Activated naive CD8-positive, alpha-beta T cell treated with anti-CD3 and anti-CD28 coated beads, Interleukin-2, amount 50 U/mL, for 24 hours (primary cell): ENCODE measurements around the gene FBXO31.

Source experiments
- ATAC-seq: fragments of 150-1000 bp; cut with Tn5 transposase; one replicate; pipeline ENCODE4 v1.10.0; 2021
- DNase-seq: peaks from one replicate; pipeline ENCODE4 v3.0.0; 2021
- H3K27ac Mint-ChIP-seq: one replicate; pipeline ENCODE4 v1.8.0; 2021; ENCODE audit warnings: mild to moderate bottlenecking, mixed read lengths
- H3K27me3 Mint-ChIP-seq: one replicate; pipeline ENCODE4 v1.8.0; 2021; ENCODE audit warnings: mixed read lengths
- H3K36me3 Mint-ChIP-seq: one replicate; pipeline ENCODE4 v1.8.0; 2021; ENCODE audit warnings: low read depth, mixed read lengths
- H3K4me1 Mint-ChIP-seq: one replicate; pipeline ENCODE4 v1.8.0; 2021; ENCODE audit warnings: mixed read lengths
- H3K4me3 Mint-ChIP-seq: one replicate; pipeline ENCODE4 v1.8.0; 2021; ENCODE audit warnings: mild to moderate bottlenecking, moderate library complexity, mixed read lengths
- H3K9me3 Mint-ChIP-seq: one replicate; pipeline ENCODE4 v1.8.0; 2021; ENCODE audit warnings: mixed read lengths

The FBXO31 gene

DNA sequence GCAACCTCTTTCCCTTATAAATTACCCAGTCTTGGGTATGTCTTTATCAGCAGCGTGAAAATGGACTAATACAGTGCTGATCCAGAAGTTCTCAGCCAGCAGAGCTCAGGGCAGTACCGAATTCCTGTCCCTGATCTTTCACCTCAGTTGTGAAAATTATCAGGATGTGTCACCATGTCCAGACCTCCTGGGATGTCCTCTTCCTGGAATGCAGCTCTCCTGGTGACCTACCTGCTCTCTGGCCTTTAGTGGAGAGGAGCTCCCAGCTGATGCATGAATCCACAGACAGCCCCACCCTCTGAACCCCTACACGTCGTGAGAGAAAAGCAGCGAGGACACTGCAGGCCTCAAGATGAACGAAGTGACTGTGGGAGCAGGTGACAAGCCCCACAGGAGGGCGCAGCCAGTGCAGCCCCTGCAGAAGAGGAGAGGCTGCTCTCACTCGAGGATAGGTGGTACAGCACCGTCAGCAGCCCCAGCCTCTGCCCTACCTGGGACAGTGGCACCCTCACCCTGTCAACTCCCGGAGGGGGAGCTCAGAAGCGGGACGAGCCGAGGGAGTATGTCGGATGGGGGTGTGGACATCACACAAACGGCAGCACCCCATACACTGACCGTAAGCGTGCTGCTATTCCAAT is 44.4 kb downstream of the FBXO31 start:
- H3K27ac Mint-ChIP-seq = no peak overlapping the region
- no peaks in the 10 kb centered on the region for H3K9me3 Mint-ChIP-seq
- ATAC-seq (no peak), DNase-seq (no peak)
- no peak overlapping the region for H3K4me3 Mint-ChIP-seq
- H3K36me3 Mint-ChIP-seq = peaks cover 41% of the 10 kb centered on the region
- peaks cover 26% of the 10 kb centered on the region for H3K4me1 Mint-ChIP-seq
- H3K27me3 Mint-ChIP-seq = no peaks in the 10 kb centered on the region

DNA sequence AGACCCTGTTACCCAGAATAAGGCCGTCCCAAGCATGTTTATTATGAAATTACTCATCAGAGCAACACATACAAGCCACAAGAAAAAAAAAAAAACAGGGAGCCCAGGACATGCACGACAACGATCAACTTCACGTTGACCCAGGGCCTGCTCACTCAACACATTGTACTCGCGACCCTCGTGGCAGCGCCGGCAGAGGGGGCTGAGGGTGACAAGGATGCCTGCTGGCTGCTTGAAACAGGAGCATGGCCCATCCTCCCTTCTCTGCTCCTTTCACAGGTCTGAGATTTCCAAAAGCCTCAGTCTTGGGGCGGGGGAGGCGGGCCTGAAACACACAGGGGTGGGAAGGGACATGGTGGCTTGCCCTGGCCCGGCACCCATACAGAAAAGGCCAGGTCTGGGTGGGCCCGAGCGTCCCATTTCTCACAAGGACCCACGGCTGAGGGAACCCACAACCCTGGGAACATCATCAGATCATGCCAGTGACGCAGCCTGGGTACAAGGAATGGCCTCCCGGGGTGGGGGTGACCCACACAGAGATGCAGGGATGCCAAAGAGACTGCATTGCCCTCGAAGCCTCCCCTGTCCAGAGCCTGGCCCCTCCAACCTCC is 45.3 kb downstream of the FBXO31 start:
- Mint-ChIP-seq H3K27ac (no peak overlapping the region), H3K4me1 (peaks cover 18% of the 10 kb centered on the region), H3K27me3 (no peaks in the 10 kb centered on the region), H3K9me3 (no peaks in the 10 kb centered on the region), H3K4me3 (no peak overlapping the region), H3K36me3 (peaks cover 35% of the 10 kb centered on the region)
- DNase-seq = no peak
- no peak for ATAC-seq

DNA sequence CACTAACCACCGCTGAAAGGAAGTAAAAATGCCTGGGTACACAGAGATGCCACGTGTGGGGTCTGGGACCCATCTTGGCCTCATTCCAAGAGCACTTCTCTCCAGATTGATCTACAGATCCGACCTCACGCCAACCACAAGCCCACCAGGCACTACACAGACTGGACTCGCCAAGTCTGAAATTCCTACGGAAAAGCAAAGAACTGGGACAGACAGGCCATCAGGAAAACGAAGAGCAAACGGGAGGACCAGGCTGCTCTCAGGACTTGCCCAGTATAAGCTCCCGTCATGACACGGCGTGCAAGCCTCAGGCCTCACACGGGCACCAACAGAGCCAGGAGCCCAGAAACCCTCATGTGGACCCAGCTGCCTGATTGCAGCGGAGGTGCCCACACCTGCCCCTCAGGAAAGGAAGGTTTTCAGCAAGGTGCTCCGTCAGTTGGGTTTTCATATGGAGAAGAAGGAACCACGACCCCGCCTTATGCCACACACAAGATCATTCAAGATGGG is 46.3 kb downstream of the FBXO31 start:
- Mint-ChIP-seq H3K27me3 (no peaks in the 10 kb centered on the region), H3K9me3 (no peaks in the 10 kb centered on the region), H3K4me1 (peaks cover 15% of the 10 kb centered on the region), H3K4me3 (no peak overlapping the region), H3K27ac (peak overlapping the region; percentile 54), H3K36me3 (peaks cover 29% of the 10 kb centered on the region)
- ATAC-seq (no peak), DNase-seq (no peak)

DNA sequence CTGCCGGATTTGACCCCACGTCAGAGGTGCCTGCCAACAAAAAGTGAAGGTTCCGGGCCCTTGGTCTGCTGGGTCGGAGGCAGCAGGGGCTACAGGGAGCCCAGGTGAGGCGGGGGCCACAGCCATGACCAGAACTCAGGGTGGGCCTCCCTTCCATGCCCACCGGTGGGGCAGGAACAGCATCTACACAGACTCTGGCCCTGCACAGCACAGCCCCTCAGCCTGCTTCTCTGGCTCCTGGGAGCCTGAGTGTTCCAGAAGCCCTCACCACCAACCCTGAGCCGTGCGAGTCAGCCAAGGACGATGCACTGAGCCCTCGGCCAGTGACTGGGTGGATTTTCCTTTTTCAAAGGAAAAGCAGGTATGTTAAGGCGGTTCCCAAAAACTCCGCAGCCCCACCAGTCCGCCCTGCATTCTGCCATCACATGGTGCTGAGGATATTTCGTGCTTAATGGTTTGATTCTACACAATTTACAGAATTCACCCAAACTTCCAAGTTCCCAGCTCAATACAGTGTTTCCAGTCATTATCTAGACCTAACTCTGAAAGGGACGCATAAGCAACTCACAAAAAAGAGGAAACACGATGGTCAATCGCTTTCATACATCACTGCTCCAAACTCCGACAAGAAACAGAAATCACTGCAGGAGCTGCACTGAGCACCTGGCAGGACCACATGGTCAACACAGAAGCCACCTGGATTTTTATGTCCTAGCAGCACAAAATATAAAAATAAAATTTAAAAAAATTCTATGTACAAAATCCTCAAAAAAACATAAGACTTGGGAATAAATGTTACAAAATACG is 46.9 kb downstream of the FBXO31 start:
- Mint-ChIP-seq H3K4me1 (peaks cover 15% of the 10 kb centered on the region), H3K4me3 (no peak overlapping the region), H3K36me3 (peaks cover 26% of the 10 kb centered on the region), H3K27me3 (no peaks in the 10 kb centered on the region), H3K9me3 (no peaks in the 10 kb centered on the region), H3K27ac (no peak overlapping the region)
- ATAC-seq = no peak
- DNase-seq = no peak

DNA sequence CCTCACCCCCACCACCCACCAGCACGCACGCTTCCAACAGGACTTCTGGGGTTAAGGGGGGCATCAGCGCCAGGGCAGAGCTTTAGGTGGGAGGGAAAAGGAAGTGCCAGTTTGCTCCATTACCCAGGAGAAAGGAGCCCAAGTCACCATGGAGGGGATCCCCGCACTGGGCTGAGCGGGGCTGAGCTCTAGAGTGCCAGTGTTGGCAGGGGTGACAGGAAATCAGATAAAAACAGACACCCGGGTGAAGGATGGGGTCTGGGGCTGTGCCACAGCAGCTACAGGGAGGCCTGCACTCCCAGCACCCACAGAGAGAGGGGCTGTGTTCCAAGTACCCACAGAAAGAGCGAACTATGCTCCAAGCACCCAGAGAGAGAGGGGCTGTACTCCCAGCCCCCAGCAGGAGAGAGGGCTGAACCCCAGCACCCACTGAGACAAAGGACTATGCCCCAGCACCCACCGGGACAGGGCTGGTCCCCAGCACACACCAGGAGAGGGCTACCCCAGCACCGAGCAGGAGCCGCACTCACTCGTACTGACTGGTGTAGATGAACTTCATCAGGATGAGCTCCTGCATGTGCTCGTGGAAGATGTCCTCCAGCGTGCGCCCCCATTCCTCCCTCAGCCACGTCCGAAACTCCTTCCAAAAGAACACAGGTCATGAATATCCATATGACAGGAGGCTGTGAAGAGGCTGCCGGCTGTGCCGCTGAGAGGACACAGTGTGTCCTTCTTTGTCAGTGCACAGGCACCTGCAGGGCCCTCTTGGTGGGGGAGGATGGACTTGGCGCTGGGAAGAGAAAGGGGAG is 47.7 kb downstream of the FBXO31 start:
- Mint-ChIP-seq H3K4me3 (no peak overlapping the region), H3K27ac (peak overlapping the region; percentile 65), H3K27me3 (no peaks in the 10 kb centered on the region), H3K4me1 (peaks cover 15% of the 10 kb centered on the region), H3K36me3 (peaks cover 26% of the 10 kb centered on the region), H3K9me3 (no peaks in the 10 kb centered on the region)
- no peak for DNase-seq
- ATAC-seq = no peak

DNA sequence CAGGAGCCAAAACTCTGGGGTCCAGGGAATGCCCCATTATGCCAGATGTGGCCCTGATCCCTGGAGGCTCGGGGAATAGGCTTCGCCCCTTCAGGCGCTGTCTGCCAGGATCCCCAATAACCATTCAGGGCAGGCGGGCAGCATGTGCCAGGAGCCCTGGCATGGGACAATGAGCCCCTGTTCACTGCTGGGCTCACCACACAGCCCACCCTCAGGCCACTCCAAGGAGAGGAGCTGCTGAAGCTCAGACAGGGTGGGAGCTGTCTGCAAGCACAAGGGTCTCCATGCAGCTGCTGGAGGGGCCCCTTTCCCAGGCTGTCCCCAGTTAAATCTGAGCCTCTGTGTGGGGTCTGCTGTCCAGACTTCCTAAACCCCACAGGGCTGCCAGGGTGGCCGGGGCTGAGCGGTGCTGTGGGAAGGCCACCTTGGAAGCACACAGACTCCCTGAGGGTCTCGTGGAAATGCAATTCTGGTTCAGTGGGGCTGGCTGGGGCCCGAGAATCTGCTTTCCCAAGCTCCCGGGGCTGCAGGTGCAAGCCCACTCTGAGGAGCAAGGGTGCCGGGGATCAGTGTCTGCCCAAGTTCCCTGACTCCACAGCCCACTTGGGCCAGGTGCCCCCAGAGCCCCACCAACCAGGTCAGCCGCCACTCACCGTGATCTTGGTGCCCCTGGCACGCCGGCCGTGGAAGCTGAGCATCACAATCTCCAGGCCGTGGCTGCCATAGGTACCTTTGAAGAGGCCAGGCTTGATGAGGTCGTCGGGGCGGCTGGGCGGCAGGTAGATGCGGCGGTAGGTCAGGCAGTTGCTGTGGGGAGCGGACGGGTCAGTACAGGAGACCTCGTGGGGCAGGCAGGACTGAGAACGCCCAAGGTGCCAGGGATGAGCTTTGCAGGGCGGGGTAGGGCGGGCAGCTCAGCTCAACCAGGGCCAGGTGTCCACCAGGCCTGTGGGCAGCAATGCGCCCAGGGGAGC is 48.6 kb downstream of the FBXO31 start:
- no peak for DNase-seq
- Mint-ChIP-seq H3K9me3 (no peaks in the 10 kb centered on the region), H3K27ac (no peak overlapping the region), H3K4me1 (peaks cover 15% of the 10 kb centered on the region), H3K4me3 (no peak overlapping the region), H3K36me3 (peaks cover 18% of the 10 kb centered on the region), H3K27me3 (no peaks in the 10 kb centered on the region)
- no peak for ATAC-seq

DNA sequence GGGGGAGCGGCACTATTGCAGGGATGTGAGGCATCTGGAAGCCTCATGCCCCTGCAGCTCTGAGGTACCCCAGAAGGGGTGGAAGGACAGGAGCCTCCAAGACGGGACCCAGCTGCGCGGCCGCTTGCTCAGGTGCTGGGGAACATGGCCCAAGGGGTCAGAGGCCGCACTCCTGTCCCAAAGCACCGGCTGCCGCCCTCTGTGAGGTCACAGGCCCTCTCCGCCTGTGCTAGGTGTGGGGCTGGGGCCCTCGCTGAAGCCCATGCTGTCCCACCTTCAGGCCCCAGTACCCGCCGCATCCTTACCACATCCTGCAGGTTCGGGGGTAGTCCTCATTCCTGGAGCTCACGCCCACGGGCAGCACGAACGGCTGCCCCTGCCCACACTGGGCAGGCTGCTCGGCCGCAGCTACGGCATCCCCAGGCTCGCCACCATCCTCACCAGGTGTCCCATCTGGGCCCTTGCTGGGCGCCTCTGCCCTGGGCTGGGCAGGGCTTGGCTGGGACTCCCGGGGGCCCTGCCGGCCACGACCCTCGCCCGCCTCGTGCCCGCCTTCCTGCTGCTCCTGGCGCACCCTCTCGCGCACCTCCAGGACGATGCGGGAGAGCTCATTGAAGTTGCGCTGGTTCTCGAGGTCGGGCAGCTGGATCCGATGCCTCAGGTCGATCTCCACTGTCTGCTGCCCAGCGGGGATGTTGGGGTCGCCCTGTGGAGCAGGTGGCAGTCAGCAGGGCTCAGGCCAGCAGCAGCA is 49.8 kb downstream of the FBXO31 start:
- peaks cover 13% of the 10 kb centered on the region for H3K4me1 Mint-ChIP-seq
- ATAC-seq = no peak
- peaks cover 12% of the 10 kb centered on the region for H3K36me3 Mint-ChIP-seq
- no peaks in the 10 kb centered on the region for H3K27me3 Mint-ChIP-seq
- H3K9me3 Mint-ChIP-seq = no peaks in the 10 kb centered on the region
- no peak for DNase-seq
- peak overlapping the region; percentile 27 for H3K27ac Mint-ChIP-seq
- H3K4me3 Mint-ChIP-seq = no peak overlapping the region

DNA sequence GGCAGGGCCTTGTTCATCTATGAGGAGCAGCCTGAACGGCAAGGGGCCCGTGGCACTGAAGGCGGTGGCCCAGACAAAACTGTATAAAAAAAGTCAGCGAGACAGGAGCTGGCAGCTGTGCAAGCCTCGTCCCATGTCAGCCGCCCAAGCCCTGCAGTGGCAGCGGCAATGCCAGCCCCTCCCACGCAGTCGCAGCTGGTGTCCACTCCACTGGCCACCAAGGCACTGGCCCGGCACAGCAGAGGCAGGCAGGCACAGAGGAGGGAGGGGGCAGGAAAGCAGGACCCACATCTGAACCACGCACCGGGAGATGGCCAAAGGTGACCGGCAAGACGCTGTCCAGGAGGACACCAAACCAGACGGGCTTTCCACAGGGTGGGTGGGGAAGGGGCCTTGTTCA is 50.5 kb downstream of the FBXO31 start:
- Mint-ChIP-seq H3K27ac (no peak overlapping the region), H3K9me3 (no peaks in the 10 kb centered on the region), H3K27me3 (no peaks in the 10 kb centered on the region), H3K4me1 (peaks cover 11% of the 10 kb centered on the region), H3K4me3 (no peak overlapping the region), H3K36me3 (peaks cover 10% of the 10 kb centered on the region)
- ATAC-seq (no peak), DNase-seq (no peak)

DNA sequence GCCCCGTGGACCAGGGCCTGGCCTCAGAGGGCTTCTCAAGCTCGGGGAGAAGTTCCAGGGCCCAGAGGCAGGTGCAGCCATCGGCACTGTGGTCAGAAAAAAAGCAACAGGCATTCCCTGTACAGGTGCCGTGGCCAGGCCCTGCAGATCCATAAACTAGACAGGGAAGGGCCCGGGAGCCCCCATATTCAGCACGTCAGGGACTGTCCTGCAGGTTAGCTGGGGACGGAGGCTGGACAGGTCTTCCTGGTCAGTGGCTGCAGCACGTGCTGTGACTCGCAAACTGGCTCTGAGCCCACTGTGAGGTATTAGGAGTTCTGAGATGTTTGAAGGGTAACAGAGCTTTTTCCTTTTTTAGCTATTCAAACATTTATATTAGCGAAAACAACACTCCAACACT is 51.4 kb downstream of the FBXO31 start:
- H3K36me3 Mint-ChIP-seq = peaks cover 6% of the 10 kb centered on the region
- no peak for DNase-seq
- H3K9me3 Mint-ChIP-seq = no peaks in the 10 kb centered on the region
- no peak for ATAC-seq
- no peak overlapping the region for H3K4me3 Mint-ChIP-seq
- no peaks in the 10 kb centered on the region for H3K27me3 Mint-ChIP-seq
- no peak overlapping the region for H3K27ac Mint-ChIP-seq
- peaks cover 4% of the 10 kb centered on the region for H3K4me1 Mint-ChIP-seq

DNA sequence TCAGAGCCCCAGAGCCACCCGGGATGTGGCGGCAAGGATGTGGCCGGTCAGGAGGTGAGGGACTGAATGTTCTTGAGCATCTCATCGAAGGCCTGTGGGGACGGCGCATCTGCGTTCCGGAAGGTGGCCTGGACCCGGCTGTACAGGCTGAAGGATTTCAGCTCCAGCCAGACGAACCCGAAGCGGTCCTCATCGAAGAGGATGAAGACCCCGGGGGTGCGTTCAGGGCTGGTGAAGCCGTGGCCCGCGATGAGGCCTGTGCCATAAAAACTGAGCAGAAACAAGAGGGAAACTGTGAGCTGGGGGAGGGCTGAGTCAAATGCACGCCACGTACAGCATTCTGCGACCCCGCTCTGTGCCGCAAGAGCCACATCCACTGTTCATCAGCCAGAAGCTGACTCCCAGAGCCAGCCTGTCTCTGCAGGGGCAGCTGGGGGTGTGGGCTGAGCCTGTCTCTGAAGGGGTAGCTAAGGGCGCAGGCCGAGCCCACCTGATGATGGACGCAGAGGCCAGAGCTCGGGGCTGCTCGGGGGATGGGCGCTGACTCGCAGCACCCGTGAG is 52.3 kb downstream of the FBXO31 start:
- H3K36me3 Mint-ChIP-seq = peaks cover 3% of the 10 kb centered on the region
- DNase-seq (no peak), ATAC-seq (no peak)
- H3K4me1 Mint-ChIP-seq = no peaks in the 10 kb centered on the region
- H3K4me3 Mint-ChIP-seq = no peak overlapping the region
- no peaks in the 10 kb centered on the region for H3K27me3 Mint-ChIP-seq
- no peaks in the 10 kb centered on the region for H3K9me3 Mint-ChIP-seq
- no peak overlapping the region for H3K27ac Mint-ChIP-seq

DNA sequence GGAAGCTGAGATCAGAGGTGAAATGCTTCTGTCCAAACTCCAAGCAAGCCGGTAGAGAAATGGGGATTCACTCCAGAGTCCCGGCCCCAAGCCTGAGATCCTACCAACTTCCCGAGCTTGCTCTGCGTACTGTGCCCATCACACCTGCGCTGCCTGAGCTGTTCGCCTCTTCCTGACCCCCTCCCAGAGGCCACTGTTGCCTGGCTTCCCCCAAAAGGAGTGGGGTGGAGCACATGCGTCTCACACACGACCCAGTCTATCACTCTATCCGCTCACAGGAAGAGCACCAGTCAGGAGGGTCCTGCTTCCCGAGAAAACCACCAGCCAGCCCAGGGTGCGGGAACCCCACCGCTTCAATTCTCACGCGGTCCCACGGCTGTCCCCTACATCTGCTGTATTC is 52.9 kb downstream of the FBXO31 start:
- Mint-ChIP-seq H3K9me3 (no peaks in the 10 kb centered on the region), H3K4me3 (no peak overlapping the region), H3K36me3 (peaks cover 3% of the 10 kb centered on the region), H3K27ac (no peak overlapping the region), H3K4me1 (no peaks in the 10 kb centered on the region), H3K27me3 (no peaks in the 10 kb centered on the region)
- ATAC-seq (no peak), DNase-seq (no peak)

DNA sequence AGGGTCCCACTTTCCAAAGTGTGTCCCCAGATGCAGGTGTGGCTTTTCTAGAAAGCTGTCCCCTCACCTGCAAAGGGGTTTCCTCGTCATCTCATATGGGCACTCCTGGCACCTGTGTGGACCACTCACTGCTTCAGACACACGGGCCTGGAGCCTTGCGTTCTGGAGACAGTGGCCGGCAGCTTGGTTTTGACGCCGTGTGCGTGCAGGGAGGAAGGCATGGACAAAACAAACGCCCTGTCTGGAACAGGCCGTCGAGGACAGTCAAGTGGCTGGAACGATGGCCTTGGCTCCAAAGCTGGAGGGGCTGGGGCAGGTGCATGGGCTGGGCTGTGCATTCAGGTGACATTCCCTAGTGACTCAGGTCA is 53.3 kb downstream of the FBXO31 start:
- H3K36me3 Mint-ChIP-seq = peaks cover 3% of the 10 kb centered on the region
- ATAC-seq = no peak

More for the DNA sequence above, 53.3 kb downstream of the FBXO31 start:
- DNase-seq = no peak
- no peak overlapping the region for H3K4me3 Mint-ChIP-seq
- no peaks in the 10 kb centered on the region for H3K27me3 Mint-ChIP-seq
- H3K4me1 Mint-ChIP-seq = no peaks in the 10 kb centered on the region
- H3K27ac Mint-ChIP-seq = no peak overlapping the region
- H3K9me3 Mint-ChIP-seq = no peaks in the 10 kb centered on the region
